Right hindlimb (tissue), 1 donor: ENCODE results near the gene MPI.
A peak's percentile ranks its signal among the peaks of the same experiment; 100 is the strongest.

Experiments used
- DNase-seq: peaks from one replicate; pipeline ENCODE4 v3.0.0-alpha.2; 2018

MPI gene

DNA sequence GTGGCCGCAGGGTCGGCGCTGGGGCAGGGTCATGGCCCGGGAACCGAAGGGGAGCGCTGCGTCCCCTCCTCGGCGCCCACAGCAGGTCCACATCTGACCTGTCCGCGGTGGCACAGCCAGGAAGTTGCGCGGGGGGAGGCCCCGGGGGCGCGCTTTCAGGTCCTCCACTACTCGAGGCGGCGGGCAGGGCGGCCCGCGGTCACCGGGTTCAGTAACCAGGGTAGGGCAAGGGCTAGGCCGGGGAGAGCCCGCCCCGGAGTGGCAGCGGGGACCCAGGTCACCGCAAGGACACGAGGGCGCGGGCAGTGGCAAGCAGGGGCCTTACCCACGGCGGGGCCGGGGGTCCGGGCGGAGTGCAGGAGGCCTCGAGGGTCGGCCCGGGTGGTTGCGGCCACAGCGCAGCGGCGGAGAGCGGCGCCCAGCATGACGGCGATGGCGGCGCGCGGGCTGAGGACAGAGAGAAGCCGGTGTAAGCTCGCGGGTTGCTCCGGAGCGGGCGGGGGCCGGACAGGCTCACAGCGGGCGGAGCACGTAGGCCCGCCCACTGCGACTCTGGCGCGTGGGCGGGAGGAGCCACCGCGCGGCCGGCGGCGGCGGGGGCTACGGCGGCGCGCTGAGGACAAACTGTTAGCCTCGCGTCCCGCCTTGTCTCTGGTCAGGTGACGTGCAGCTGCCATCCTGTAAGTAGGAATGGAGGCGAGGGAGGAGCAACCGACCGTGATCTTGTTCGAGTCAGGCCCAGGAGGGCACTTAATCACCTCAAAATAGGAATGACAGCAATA, 47.9 kb downstream of the MPI start, which contains the start of gene COX5A:
Gene COX5A, minus strand, starts transcription at position 484 of the 782 bp plus-strand sequence. Its CDS starts 59 bp downstream, at position 425.
- DNase-seq = peak; percentile 98

DNA sequence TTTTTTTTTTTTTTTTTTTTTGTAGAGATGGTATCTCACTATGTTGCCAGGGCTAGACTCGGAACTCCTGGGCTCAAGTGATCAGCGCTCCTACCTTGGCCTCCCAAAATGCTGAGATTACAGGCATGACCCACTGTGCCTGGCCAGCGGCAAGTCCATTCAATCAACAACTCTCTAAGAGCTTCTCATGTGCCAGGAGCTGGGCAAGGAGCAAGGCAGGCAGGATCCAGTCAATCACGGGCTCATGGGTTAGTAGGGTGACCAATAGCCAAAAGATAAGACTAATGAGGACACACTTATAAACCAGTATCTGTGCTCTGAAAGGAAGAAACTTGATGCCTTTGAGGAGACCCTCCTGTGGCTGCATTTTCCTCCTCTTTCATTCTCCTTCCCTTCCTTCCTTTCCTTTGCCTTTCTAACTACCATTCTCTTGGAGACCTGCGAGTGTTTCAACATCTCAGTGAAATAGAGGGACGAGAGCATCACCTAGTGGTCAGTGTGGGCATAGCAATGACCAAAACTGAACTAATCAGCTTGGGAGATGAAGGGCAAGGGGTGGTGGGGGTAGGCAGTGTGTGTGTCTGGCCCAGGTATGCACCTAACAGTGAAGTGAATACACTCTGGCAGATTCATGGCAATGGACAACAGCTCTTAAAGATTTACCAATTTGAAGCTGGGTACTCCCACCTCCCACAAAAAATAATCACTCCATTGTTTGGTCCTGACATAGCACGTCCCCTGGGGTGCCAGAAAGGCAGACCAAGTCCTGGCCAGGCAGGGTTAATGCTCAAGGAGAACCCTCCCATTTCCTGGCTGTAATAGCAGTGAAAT, 60.5 kb downstream of the MPI start:
- DNase-seq = peak; percentile 76

GRCh38 chr15:74951006-74951405, 61.2 kb downstream of the MPI start:
- DNase-seq = no peak
